ENCODE measurements around the gene NBEAL2.

The NBEAL2 gene

DNA sequence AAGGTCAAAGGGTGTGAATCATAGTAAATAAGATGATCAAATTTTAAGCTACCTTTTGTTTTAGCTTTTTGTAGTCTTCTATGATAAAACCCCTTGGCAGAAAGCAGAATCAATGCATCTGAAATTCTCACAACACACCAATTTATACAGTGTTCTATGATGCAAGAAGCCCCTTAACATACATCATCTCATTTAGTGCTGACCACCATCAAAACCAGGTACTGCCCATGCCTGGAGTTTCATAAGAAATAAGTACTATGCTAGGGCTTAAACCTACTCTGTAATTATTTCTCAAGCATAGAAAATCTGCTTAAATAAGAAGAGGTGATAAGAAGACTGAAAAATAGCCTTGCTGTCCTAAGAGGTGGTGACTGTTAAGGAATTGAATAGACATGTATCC lies 67.6 kb downstream of the NBEAL2 start:
- ChIA-PET CTCF (interaction anchor here (0.7 kb wide), 1 partner anchor 48 kb away, joined by 3 read pairs; no protein-coding TSS in a partner anchor), POLR2A (no interaction called here)
- Histone ChIP-seq H3K4me3 (ENCODE audit: low read depth, low read length) (no peak overlapping the region), H3K4me1 (ENCODE audit: control insufficient read depth, insufficient read depth, low read length) (no peaks in the 10 kb centered on the region), H3K36me3 (ENCODE audit: control insufficient read depth in 2 of 2, insufficient read depth in 1 of 2, low read length in 2 of 2) (peaks cover 6 to 22% of the 10 kb centered on the region in 2 experiments; a peak in 2 of 3 replicates), H3K9me3 (ENCODE audit: control insufficient read depth, insufficient read depth, low read depth, low read length) (no peaks in the 10 kb centered on the region), H3K27ac (ENCODE audit: extremely low read depth, low read depth, low read length) (peak overlapping the region; percentile 37; the same call in 1 of the 2 replicates)
- TF ChIP-seq ZNF664 (tag by site-specific recombination; IDR thresholded peaks at IDR 0.05) = peak; percentile 13; the same call in 1 of the 2 replicates
- no peak for TF ChIP-seq GLI4 (tag by site-specific recombination; IDR thresholded peaks at IDR 0.05)

DNA sequence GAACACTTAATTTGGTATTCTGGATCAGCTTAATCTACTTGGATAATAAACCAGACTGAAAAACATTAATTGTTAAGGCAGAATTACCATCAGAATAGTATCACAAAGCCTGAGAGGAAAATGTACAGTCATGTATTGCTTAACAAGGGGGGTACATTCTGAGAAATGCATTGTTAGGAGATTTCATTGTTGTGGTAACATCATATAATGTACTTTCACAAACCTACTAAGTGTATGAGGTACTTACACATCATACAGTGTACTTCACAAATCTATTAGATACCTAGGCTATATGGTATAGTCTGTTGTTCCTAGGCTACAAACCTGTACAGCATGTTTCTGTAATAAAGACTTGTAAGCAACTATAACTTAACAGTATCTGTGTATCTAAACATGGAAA lies 68.2 kb downstream of the NBEAL2 start:
- TF ChIP-seq, protein P1, sequence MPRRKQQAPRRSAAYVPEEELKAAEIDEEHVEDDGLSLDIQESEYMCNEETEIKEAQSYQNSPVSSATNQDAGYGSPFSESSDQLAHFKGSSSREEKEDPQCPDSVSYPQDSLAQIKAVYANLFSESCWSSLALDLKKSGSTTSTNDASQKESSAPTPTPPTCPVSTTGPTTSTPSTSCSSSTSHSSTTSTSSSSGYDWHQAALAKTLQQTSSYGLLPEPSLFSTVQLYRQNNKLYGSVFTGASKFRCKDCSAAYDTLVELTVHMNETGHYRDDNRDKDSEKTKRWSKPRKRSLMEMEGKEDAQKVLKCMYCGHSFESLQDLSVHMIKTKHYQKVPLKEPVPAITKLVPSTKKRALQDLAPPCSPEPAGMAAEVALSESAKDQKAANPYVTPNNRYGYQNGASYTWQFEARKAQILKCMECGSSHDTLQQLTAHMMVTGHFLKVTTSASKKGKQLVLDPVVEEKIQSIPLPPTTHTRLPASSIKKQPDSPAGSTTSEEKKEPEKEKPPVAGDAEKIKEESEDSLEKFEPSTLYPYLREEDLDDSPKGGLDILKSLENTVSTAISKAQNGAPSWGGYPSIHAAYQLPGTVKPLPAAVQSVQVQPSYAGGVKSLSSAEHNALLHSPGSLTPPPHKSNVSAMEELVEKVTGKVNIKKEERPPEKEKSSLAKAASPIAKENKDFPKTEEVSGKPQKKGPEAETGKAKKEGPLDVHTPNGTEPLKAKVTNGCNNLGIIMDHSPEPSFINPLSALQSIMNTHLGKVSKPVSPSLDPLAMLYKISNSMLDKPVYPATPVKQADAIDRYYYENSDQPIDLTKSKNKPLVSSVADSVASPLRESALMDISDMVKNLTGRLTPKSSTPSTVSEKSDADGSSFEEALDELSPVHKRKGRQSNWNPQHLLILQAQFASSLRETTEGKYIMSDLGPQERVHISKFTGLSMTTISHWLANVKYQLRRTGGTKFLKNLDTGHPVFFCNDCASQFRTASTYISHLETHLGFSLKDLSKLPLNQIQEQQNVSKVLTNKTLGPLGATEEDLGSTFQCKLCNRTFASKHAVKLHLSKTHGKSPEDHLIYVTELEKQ (tag by site-specific recombination; IDR thresholded peaks at IDR 0.05; ENCODE audit: borderline replicate concordance) = no peak
- no peak for TF ChIP-seq ZNF510 (tag by site-specific recombination; IDR thresholded peaks at IDR 0.05; ENCODE audit: insufficient replicate concordance)
- TF ChIP-seq, protein P2, sequence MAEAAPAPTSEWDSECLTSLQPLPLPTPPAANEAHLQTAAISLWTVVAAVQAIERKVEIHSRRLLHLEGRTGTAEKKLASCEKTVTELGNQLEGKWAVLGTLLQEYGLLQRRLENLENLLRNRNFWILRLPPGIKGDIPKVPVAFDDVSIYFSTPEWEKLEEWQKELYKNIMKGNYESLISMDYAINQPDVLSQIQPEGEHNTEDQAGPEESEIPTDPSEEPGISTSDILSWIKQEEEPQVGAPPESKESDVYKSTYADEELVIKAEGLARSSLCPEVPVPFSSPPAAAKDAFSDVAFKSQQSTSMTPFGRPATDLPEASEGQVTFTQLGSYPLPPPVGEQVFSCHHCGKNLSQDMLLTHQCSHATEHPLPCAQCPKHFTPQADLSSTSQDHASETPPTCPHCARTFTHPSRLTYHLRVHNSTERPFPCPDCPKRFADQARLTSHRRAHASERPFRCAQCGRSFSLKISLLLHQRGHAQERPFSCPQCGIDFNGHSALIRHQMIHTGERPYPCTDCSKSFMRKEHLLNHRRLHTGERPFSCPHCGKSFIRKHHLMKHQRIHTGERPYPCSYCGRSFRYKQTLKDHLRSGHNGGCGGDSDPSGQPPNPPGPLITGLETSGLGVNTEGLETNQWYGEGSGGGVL (tag by site-specific recombination; IDR thresholded peaks at IDR 0.05) = no peak
- H3K4me1 ChIP-seq (ENCODE audit: control insufficient read depth, insufficient read depth, low read length) = no peaks in the 10 kb centered on the region
- ChIA-PET POLR2A (no interaction called here), CTCF (no interaction called here)
- no peak overlapping the region for H3K4me3 ChIP-seq (ENCODE audit: low read depth, low read length)
- peaks cover 4 to 17% of the 10 kb centered on the region in 2 experiments; a peak in 2 of 3 replicates for H3K36me3 ChIP-seq (ENCODE audit: control insufficient read depth in 2 of 2, insufficient read depth in 1 of 2, low read length in 2 of 2)
- H3K9me3 ChIP-seq (ENCODE audit: control insufficient read depth, insufficient read depth, low read depth, low read length) = no peaks in the 10 kb centered on the region
- H3K27ac ChIP-seq (ENCODE audit: extremely low read depth, low read depth, low read length) = no peak overlapping the region

DNA sequence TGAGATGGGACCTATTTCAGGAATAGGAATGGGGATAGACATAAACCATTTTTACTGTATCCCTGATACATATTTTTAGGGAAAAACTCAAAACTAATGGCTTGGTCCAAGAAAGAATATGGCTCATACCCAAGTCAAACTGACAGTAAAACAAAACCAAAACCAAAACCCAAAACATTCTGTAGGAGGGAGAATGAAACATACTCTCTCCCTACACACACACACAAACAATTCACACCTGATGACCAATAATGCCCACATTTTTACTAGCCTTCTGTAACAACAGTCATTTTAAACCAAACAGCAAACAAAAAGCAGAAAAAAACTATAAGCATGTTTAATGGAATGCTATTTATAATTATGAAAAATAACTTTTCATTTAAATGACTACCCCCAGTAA lies 74.9 kb downstream of the NBEAL2 start:
- H3K9me3 ChIP-seq (ENCODE audit: control insufficient read depth, insufficient read depth, low read depth, low read length) = no peaks in the 10 kb centered on the region
- no peak overlapping the region for H3K4me3 ChIP-seq (ENCODE audit: low read depth, low read length)
- no peaks in the 10 kb centered on the region for H3K4me1 ChIP-seq (ENCODE audit: control insufficient read depth, insufficient read depth, low read length)
- no peak overlapping the region for H3K27ac ChIP-seq (ENCODE audit: extremely low read depth, low read depth, low read length)
- CTCF ChIA-PET = no interaction called here
- POLR2A ChIA-PET = no interaction called here
- H3K36me3 ChIP-seq (ENCODE audit: control insufficient read depth in 2 of 2, insufficient read depth in 1 of 2, low read length in 2 of 2) = peaks cover 0 to 24% of the 10 kb centered on the region in 2 experiments; a peak in 2 of 3 replicates
- no peak for TF ChIP-seq ZNF510 (tag by site-specific recombination; IDR thresholded peaks at IDR 0.05; ENCODE audit: insufficient replicate concordance)
- TF ChIP-seq, protein P3, sequence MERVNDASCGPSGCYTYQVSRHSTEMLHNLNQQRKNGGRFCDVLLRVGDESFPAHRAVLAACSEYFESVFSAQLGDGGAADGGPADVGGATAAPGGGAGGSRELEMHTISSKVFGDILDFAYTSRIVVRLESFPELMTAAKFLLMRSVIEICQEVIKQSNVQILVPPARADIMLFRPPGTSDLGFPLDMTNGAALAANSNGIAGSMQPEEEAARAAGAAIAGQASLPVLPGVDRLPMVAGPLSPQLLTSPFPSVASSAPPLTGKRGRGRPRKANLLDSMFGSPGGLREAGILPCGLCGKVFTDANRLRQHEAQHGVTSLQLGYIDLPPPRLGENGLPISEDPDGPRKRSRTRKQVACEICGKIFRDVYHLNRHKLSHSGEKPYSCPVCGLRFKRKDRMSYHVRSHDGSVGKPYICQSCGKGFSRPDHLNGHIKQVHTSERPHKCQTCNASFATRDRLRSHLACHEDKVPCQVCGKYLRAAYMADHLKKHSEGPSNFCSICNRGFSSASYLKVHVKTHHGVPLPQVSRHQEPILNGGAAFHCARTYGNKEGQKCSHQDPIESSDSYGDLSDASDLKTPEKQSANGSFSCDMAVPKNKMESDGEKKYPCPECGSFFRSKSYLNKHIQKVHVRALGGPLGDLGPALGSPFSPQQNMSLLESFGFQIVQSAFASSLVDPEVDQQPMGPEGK (tag by site-specific recombination; IDR thresholded peaks at IDR 0.05) = no peak
- TF ChIP-seq ZNF175 (tag by site-specific recombination; IDR thresholded peaks at IDR 0.05) = no peak
- no peak for TF ChIP-seq KLF16 (tag by site-specific recombination; IDR thresholded peaks at IDR 0.05)
- TF ChIP-seq TRIM28 (IDR thresholded peaks at IDR 0.05; ENCODE audit: borderline replicate concordance, low read length) = no peak
- TF ChIP-seq, protein P4, sequence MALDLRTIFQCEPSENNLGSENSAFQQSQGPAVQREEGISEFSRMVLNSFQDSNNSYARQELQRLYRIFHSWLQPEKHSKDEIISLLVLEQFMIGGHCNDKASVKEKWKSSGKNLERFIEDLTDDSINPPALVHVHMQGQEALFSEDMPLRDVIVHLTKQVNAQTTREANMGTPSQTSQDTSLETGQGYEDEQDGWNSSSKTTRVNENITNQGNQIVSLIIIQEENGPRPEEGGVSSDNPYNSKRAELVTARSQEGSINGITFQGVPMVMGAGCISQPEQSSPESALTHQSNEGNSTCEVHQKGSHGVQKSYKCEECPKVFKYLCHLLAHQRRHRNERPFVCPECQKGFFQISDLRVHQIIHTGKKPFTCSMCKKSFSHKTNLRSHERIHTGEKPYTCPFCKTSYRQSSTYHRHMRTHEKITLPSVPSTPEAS (tag by site-specific recombination; IDR thresholded peaks at IDR 0.05) = no peak
- no peak for TF ChIP-seq ZEB2 (tag by site-specific recombination; IDR thresholded peaks at IDR 0.05)
- no peak for TF ChIP-seq ZNF146 (tag by site-specific recombination; IDR thresholded peaks at IDR 0.05)
- no peak for TF ChIP-seq ZNF155 (tag by site-specific recombination; IDR thresholded peaks at IDR 0.05)
- TF ChIP-seq OSR2 (tag by site-specific recombination; IDR thresholded peaks at IDR 0.05) = no peak
- TF ChIP-seq ZNF266 (tag by site-specific recombination; IDR thresholded peaks at IDR 0.05; ENCODE audit: low read depth) = no peak
- no peak for TF ChIP-seq ZNF558 (tag by site-specific recombination; IDR thresholded peaks at IDR 0.05)
- no peak for TF ChIP-seq ZNF274 (IDR thresholded peaks at IDR 0.05; ENCODE audit: low read length)
- no peak for TF ChIP-seq ZNF274 (tag by site-specific recombination; IDR thresholded peaks at IDR 0.05; ENCODE audit: borderline replicate concordance)
- TF ChIP-seq ZNF837 (tag by site-specific recombination; IDR thresholded peaks at IDR 0.05) = no peak
- TF ChIP-seq BCL11A (tag by site-specific recombination; IDR thresholded peaks at IDR 0.05; ENCODE audit: low read depth) = no peak
- TF ChIP-seq, protein P2 (tag by site-specific recombination; IDR thresholded peaks at IDR 0.05) = no peak
- TF ChIP-seq REPIN1 (tag by site-specific recombination; IDR thresholded peaks at IDR 0.05; ENCODE audit: low read depth) = no peak

Measured in HEK293 (cell line).